BJ (cell line): ENCODE results near the gene CALHM4. TPM values are rescaled to one million over a fixed set of nuclear protein-coding genes. Genes with fewer than 3 reads are reported as not detected.

Source experiments
- CTCF ChIA-PET: fragments of 350-600 bp; formaldehyde crosslinking; extraction: SDS; loops from one replicate; lab custom pipeline; 2021; ENCODE audit warnings: antibody characterized with exemption, inconsistent platforms; lab: Yijun Ruan, JAX
- POLR2A ChIA-PET: fragments of 300-600 bp; sonication (Branson Sonifier 250); formaldehyde crosslinking; extraction: SDS; loops from one replicate; lab custom pipeline; 2021; ENCODE audit warnings: antibody characterized with exemption; lab: Charles Lee
- DNase-seq: peaks from one replicate; pipeline ENCODE4 v3.0.0-alpha.2; 2011; ENCODE audit warnings: low read depth
- H3K27me3 ChIP-seq: 2 replicates; pipeline ENCODE4 v1.6.0; 2011; ENCODE audit warnings: low read length; ENCODE audit not compliant: control insufficient read depth, insufficient read depth
- H3K36me3 ChIP-seq: 2 replicates; pipeline ENCODE4 v1.5.1; 2011; ENCODE audit warnings: low read length; ENCODE audit not compliant: control insufficient read depth, insufficient read depth
- H3K4me3 ChIP-seq: 2 replicates; pipeline ENCODE4 v1.5.1; 2011; ENCODE audit warnings: low read depth, mild to moderate bottlenecking, control low read depth, low read length
- polyA plus RNA-seq: library from polyadenylated mRNA; depleted of rRNA; stranded (reverse); fragments of >200 nt; gene quantifications from 2 replicates; pipeline ENCODE4 v1.2.3, GENCODE V29; 2011
- TF ChIP-seq, protein P1 (sequence below): IDR thresholded peaks from 2 replicates; pipeline ENCODE4 v1.5.1; 2011; ENCODE audit warnings: low read depth, mild to moderate bottlenecking, control low read depth, inconsistent platforms, low read length, moderate library complexity; ENCODE audit not compliant: insufficient read depth

Gene CALHM4
- polyA plus RNA-seq, 1 experiment = not detected

DNA sequence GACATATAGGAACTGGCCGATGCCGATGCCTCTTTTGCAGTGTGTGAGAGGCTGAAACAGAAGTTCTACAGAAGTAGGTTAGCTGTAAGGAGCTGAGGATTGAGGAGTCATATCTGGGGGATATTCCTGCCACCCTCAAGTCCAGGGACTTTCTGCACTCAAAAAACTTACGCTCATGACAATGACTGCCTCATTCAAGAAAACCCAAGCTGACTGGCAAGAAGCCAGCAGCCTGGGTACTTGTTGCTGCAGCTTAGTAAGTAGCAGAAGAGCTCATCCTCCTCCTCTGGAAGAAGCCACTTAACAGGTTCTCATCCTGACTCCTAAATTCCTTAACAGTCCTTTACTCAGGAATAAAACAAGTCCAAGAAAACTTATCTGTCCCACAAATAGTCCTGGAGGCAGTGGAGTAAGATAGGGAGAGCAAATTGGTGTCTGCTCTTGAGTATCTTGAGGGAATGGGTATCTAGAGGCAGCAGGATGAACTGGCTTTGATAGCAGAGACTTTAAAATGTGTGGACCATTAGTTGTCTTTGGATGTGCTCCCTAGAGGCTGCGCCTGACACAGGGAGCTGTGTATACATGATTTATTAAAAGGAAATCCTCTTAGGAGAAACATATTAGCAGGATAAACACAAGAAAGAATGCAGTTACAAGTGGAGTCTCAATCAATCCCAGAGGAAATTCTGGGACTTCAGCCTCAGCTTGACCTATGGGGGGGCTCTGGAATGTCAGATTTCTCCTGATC is 34.8 kb upstream of the CALHM4 start:
- DNase-seq = no peak
- TF ChIP-seq, protein P1, sequence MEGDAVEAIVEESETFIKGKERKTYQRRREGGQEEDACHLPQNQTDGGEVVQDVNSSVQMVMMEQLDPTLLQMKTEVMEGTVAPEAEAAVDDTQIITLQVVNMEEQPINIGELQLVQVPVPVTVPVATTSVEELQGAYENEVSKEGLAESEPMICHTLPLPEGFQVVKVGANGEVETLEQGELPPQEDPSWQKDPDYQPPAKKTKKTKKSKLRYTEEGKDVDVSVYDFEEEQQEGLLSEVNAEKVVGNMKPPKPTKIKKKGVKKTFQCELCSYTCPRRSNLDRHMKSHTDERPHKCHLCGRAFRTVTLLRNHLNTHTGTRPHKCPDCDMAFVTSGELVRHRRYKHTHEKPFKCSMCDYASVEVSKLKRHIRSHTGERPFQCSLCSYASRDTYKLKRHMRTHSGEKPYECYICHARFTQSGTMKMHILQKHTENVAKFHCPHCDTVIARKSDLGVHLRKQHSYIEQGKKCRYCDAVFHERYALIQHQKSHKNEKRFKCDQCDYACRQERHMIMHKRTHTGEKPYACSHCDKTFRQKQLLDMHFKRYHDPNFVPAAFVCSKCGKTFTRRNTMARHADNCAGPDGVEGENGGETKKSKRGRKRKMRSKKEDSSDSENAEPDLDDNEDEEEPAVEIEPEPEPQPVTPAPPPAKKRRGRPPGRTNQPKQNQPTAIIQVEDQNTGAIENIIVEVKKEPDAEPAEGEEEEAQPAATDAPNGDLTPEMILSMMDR = no peak
- Histone ChIP-seq H3K27me3 (no peaks in the 10 kb centered on the region), H3K4me3 (no peak overlapping the region), H3K36me3 (peaks cover 7% of the 10 kb centered on the region)
- CTCF ChIA-PET = interaction anchor here (1.3 kb wide), 1 partner anchor 14 kb away, joined by 3 read pairs; no protein-coding TSS in a partner anchor
- POLR2A ChIA-PET = no interaction called here

- H3K27me3 ChIP-seq = no peaks in the 10 kb centered on the region
- DNase-seq = no peak
- H3K4me3 ChIP-seq = no peak overlapping the region
- POLR2A ChIA-PET = no interaction called here
- H3K36me3 ChIP-seq = no peaks in the 10 kb centered on the region
- CTCF ChIA-PET = interaction anchor here (1.2 to 3.5 kb wide), 3 partner anchors 10 to 303 kb away, joined by 3 to 18 read pairs (median 4); partner anchors contain the start of gene CALHM5
- TF ChIP-seq, protein P1 = no peak
Observed at GRCh38 chr6:116522896-116523295, 30.7 kb upstream of the CALHM4 start.

GRCh38 chr6:116524236-116524635 is 29.3 kb upstream of the CALHM4 start:
- no peaks in the 10 kb centered on the region for H3K27me3 ChIP-seq
- POLR2A ChIA-PET = no interaction called here
- no peaks in the 10 kb centered on the region for H3K36me3 ChIP-seq
- CTCF ChIA-PET = interaction anchor here (1.2 to 3.5 kb wide), 2 partner anchors 12 to 37 kb away, joined by 5 to 18 read pairs; partner anchors contain the start of gene CALHM5
- TF ChIP-seq, protein P1 = no peak
- no peak for DNase-seq
- H3K4me3 ChIP-seq = no peak overlapping the region

DNA sequence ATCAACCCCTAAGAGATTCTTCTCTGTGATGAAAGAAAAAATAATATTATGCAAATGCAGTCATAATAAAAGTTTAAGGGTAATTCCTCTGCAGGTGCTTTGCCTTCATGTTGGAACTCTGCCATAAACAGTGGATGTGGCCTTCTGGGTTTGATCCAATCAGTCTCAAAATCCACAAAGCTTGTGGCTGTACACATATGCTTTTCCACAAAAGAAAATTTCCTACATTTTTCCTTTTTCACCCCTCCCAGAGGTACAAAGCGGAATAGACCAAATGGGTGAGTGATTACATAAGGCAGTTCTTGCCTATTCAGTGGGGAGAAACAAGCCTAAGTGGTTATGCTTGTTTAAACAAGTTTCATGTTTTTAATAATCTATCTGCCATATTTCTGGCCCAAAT is 25.4 kb upstream of the CALHM4 start:
- POLR2A ChIA-PET = no interaction called here
- Histone ChIP-seq H3K27me3 (no peaks in the 10 kb centered on the region), H3K4me3 (no peak overlapping the region), H3K36me3 (no peaks in the 10 kb centered on the region)
- TF ChIP-seq, protein P1 = no peak
- DNase-seq = no peak
- CTCF ChIA-PET = interaction anchor here (1.4 kb wide), 2 partner anchors 17 to 259 kb away, joined by 3 to 5 read pairs; partner anchors contain the start of gene CALHM5

- DNase-seq = no peak
- ChIA-PET POLR2A (interaction anchor here (0.5 kb wide), 1 partner anchor 35 kb away, joined by 5 read pairs; no protein-coding TSS in a partner anchor), CTCF (interaction anchor here (0.8 to 1.4 kb wide), 3 partner anchors 17 to 260 kb away, joined by 3 to 5 read pairs (median 4); partner anchors contain the start of gene CALHM5)
- Histone ChIP-seq H3K36me3 (no peaks in the 10 kb centered on the region), H3K27me3 (no peaks in the 10 kb centered on the region), H3K4me3 (no peak overlapping the region)
- TF ChIP-seq, protein P1 = no peak
Observed at GRCh38 chr6:116528780-116529179, 24.8 kb upstream of the CALHM4 start.
